IgD-negative memory B cell (primary cell): ENCODE measurements around the gene MS4A18. TPM values are rescaled to one million over a fixed set of nuclear protein-coding genes. Genes with fewer than 3 reads are reported as not detected.
"Not testable (repeated sequence)": the region's sequence is repeated elsewhere in the genome, so short reads cannot be mapped to it uniquely, and the experiment has no call there.

Experiments
- H3K27ac Mint-ChIP-seq, 3 donors: one replicate each; pipeline ENCODE4 v1.8.0; 2020 to 2022; ENCODE audit warnings: mild to moderate bottlenecking in 3 of 3, mixed read lengths in 3 of 3, moderate library complexity in 1 of 3
- H3K27me3 Mint-ChIP-seq: one replicate; pipeline ENCODE4 v1.8.0; 2021; ENCODE audit warnings: mixed read lengths
- H3K36me3 Mint-ChIP-seq: one replicate; pipeline ENCODE4 v1.8.0; 2020; ENCODE audit warnings: mild to moderate bottlenecking, mixed read lengths
- H3K4me1 Mint-ChIP-seq, 3 donors: one replicate each; pipeline ENCODE4 v1.8.0; 2020 to 2022; ENCODE audit warnings: mixed read lengths in 3 of 3, mild to moderate bottlenecking in 1 of 3
- H3K4me3 Mint-ChIP-seq, 4 donors: one replicate each; pipeline ENCODE4 v1.8.0; 2020 to 2022; ENCODE audit warnings: mild to moderate bottlenecking in 4 of 4, mixed read lengths in 4 of 4, moderate library complexity in 3 of 4
- H3K9me3 Mint-ChIP-seq, 3 donors: one replicate each; pipeline ENCODE4 v1.8.0; 2020 to 2021; ENCODE audit warnings: mixed read lengths in 3 of 3, mild to moderate bottlenecking in 1 of 3
- polyA plus RNA-seq: library from polyadenylated mRNA; unstranded; fragments of 300-500 nt; fragmentation: Illumina TruSeq; gene quantifications from one replicate; pipeline ENCODE4 v1.2.3, GENCODE V29; 2021

Gene MS4A18
- polyA plus RNA-seq, result not detected

GRCh38 chr11:60724420-60724819 lies at the start of gene MS4A18:
MS4A18 (plus strand) TSS chr11:60724720.
- H3K27me3 Mint-ChIP-seq, result peaks cover 18% of the 10 kb centered on the region
- no peaks in the 10 kb centered on the region for H3K9me3 Mint-ChIP-seq
- no peaks in the 10 kb centered on the region for H3K4me1 Mint-ChIP-seq
- H3K36me3 Mint-ChIP-seq, result no peaks in the 10 kb centered on the region
- H3K4me3 Mint-ChIP-seq, result peak within 1 kb of the TSS in 1 of 4 donors; percentile 51
- no peak within 1 kb of the TSS for H3K27ac Mint-ChIP-seq

GRCh38 chr11:60678231-60678630 lies 46.3 kb upstream of the MS4A18 start:
- not testable (repeated sequence) for H3K27ac Mint-ChIP-seq, H3K4me3 Mint-ChIP-seq, H3K4me1 Mint-ChIP-seq, H3K27me3 Mint-ChIP-seq, H3K36me3 Mint-ChIP-seq
- H3K9me3 Mint-ChIP-seq, result peaks cover 7 to 33% (median 16%) of the 10 kb centered on the region in 3 donors

- H3K9me3 Mint-ChIP-seq, result peaks cover 7 to 30% (median 16%) of the 10 kb centered on the region in 3 donors
- no peaks in the 10 kb centered on the region for H3K27me3 Mint-ChIP-seq
- no peak overlapping the region for H3K27ac Mint-ChIP-seq
- H3K36me3 Mint-ChIP-seq, result peaks cover 6% of the 10 kb centered on the region
- peaks cover 11 to 14% (median 12%) of the 10 kb centered on the region in 3 donors for H3K4me1 Mint-ChIP-seq
- H3K4me3 Mint-ChIP-seq, result no peak overlapping the region
These were observed 44.6 kb upstream of the MS4A18 start for GRCh38 chr11:60679879-60680278.

DNA sequence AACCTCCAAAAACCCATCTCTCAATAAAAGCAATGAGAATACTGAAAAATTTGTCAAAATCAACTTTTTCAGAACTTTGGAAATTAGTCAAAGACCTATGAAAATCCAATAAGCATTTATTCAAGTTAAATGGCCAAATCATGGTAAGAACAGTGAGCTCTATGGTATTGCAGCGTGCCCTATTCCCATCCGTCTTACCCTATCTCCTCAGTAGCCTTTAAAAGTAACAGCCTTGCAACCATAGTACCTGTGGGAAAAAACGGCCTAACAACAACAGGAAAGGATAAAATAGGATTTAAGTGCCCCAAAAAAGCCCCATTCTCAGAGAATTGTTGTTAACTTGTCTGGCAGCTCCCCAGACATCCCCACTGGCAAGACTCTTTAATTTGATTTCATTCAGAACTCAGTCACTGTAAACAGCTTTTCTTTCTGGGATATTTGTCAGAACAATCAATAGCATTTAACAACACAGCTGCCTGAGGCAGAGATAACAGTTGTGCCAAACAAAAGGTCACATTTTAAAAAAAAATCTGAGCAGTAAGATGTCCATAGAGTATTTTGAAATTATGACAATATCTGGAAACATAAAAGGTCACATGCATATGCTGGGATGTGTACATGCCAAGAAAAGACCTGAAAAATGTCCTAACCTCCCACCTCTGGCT lies 43.9 kb upstream of the MS4A18 start:
- peaks cover 7 to 30% (median 16%) of the 10 kb centered on the region in 3 donors for H3K9me3 Mint-ChIP-seq
- no peak overlapping the region for H3K27ac Mint-ChIP-seq
- peaks cover 6% of the 10 kb centered on the region for H3K36me3 Mint-ChIP-seq
- no peaks in the 10 kb centered on the region for H3K27me3 Mint-ChIP-seq
- H3K4me3 Mint-ChIP-seq, result no peak overlapping the region
- H3K4me1 Mint-ChIP-seq, result peaks cover 11 to 14% (median 12%) of the 10 kb centered on the region in 3 donors

GRCh38 chr11:60684541-60684848 lies 40.0 kb upstream of the MS4A18 start:
- not testable (repeated sequence) for H3K36me3 Mint-ChIP-seq, H3K9me3 Mint-ChIP-seq, H3K27me3 Mint-ChIP-seq
- Mint-ChIP-seq H3K4me1 (peaks cover 11 to 14% (median 12%) of the 10 kb centered on the region in 3 donors), H3K4me3 (peak overlapping the region in 2 of 4 donors; percentile 10 to 82), H3K27ac (peak overlapping the region; percentile 62 to 87 (median 65))

DNA sequence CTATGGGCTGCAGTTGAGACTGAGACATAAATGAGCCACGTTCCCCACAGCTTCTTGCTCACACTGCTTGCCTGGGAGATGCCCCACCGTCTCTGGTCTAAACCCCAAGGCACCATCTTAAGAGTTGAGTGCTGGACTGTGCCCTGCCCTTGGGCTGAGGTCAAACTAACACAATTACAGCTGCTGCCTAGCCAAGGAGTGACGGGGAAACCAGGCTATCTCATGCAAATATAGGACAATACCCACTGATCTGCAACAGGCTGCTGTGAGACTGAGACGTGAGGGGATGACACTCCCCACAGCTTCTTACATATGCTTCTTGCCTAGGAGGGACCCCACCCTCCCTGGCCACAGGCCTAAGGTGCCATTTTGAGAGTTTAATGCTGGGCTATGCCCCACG lies 32.9 kb upstream of the MS4A18 start:
- no peaks in the 10 kb centered on the region for H3K27me3 Mint-ChIP-seq
- peaks cover 0 to 10% (median 0%) of the 10 kb centered on the region in 3 donors for H3K9me3 Mint-ChIP-seq
- H3K27ac Mint-ChIP-seq, result no peak overlapping the region
- peaks cover 1% of the 10 kb centered on the region for H3K36me3 Mint-ChIP-seq
- H3K4me3 Mint-ChIP-seq, result no peak overlapping the region
- no peaks in the 10 kb centered on the region for H3K4me1 Mint-ChIP-seq

DNA sequence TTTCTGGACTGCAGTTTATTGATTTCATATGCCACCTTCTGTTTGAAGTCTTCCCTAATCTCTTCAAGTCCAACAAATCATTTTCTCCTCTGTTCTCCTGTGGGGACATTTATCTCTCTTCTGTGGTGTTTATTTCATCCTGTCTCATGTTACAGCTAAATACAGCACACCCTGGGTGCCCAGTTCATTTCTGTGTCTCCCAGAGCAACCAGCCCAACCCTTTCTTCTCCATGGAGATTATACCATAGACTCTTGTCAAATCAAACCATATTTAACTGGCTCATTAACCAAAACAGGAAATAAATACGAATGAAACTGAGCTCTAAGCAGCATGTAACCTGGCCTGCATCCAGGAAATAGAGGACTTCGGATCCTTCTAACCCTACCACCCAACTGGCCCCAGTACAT lies 25.2 kb upstream of the MS4A18 start, which contains the start of gene MS4A8:
Gene MS4A8, plus strand, starts transcription at position 329 of the 408 bp plus-strand sequence. CDS start 1,249 bp downstream, outside the sequence.
- Mint-ChIP-seq H3K9me3 (peaks cover 0 to 10% (median 0%) of the 10 kb centered on the region in 3 donors), H3K4me1 (no peaks in the 10 kb centered on the region), H3K27me3 (peaks cover 1% of the 10 kb centered on the region), H3K4me3 (no peak within 1 kb of the TSS), H3K27ac (no peak within 1 kb of the TSS), H3K36me3 (peaks cover 1% of the 10 kb centered on the region)

DNA sequence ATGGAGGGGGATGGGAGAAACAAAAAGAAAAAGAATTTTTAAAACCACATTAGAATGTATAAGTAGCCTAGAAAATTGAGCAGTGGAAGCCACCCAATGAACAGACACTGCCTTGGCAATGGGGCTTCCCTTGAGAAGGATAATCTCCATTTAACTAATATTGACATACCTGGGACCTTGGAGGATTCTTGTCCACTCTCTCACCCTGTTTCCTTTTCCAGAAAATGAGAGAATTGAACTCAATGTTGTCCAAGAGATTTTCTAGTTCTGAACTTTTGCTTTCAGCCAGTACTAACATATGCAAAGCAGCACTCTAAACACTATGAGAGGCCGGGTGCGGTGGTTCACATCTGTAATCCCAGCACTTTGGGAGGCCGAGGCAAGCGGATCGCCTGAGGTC lies 24.6 kb upstream of the MS4A18 start:
- H3K4me3 Mint-ChIP-seq, result no peak overlapping the region
- H3K4me1 Mint-ChIP-seq, result peaks cover 0 to 2% (median 0%) of the 10 kb centered on the region in 3 donors
- no peak overlapping the region for H3K27ac Mint-ChIP-seq
- peaks cover 1% of the 10 kb centered on the region for H3K27me3 Mint-ChIP-seq
- H3K9me3 Mint-ChIP-seq, result peaks cover 0 to 8% (median 0%) of the 10 kb centered on the region in 3 donors
- peaks cover 1% of the 10 kb centered on the region for H3K36me3 Mint-ChIP-seq

GRCh38 chr11:60700689-60701468 lies 23.6 kb upstream of the MS4A18 start:
- H3K9me3 Mint-ChIP-seq, result no peaks in the 10 kb centered on the region
- peaks cover 0 to 2% (median 0%) of the 10 kb centered on the region in 3 donors for H3K4me1 Mint-ChIP-seq
- no peaks in the 10 kb centered on the region for H3K36me3 Mint-ChIP-seq
- H3K27me3 Mint-ChIP-seq, result peaks cover 1% of the 10 kb centered on the region
- H3K27ac Mint-ChIP-seq, result no peak overlapping the region
- H3K4me3 Mint-ChIP-seq, result no peak overlapping the region

GRCh38 chr11:60701469-60701818 lies 23.1 kb upstream of the MS4A18 start:
- H3K9me3 Mint-ChIP-seq, result no peaks in the 10 kb centered on the region
- no peak overlapping the region for H3K4me3 Mint-ChIP-seq
- H3K4me1 Mint-ChIP-seq, result peaks cover 0 to 2% (median 0%) of the 10 kb centered on the region in 3 donors
- H3K27me3 Mint-ChIP-seq, result peaks cover 1% of the 10 kb centered on the region
- no peaks in the 10 kb centered on the region for H3K36me3 Mint-ChIP-seq
- H3K27ac Mint-ChIP-seq, result no peak overlapping the region

DNA sequence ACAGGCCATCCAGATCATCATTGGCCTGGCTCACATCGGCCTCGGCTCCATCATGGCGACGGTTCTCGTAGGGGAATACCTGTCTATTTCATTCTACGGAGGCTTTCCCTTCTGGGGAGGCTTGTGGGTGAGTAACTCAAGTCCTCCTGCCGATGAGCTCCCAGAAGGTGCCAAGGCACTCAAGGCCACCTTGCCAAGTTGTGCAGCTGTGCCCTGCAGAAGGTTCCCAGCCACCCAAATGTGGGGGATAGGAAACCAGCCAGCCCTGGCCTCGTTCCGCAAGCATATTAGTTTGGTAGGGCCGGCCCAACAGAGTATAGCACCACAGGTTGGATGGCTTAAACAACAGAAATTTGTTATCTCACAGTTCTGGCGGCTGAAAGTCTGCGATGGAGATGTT lies 21.1 kb upstream of the MS4A18 start:
- Mint-ChIP-seq H3K36me3 (no peaks in the 10 kb centered on the region), H3K4me1 (peaks cover 0 to 2% (median 0%) of the 10 kb centered on the region in 3 donors), H3K27ac (no peak overlapping the region), H3K9me3 (no peaks in the 10 kb centered on the region), H3K27me3 (peaks cover 6% of the 10 kb centered on the region), H3K4me3 (no peak overlapping the region)

GRCh38 chr11:60705895-60706294 lies 18.6 kb upstream of the MS4A18 start:
- H3K36me3 Mint-ChIP-seq, result no peaks in the 10 kb centered on the region
- peaks cover 0 to 2% (median 0%) of the 10 kb centered on the region in 3 donors for H3K4me1 Mint-ChIP-seq
- no peak overlapping the region for H3K4me3 Mint-ChIP-seq
- H3K27me3 Mint-ChIP-seq, result peaks cover 6% of the 10 kb centered on the region
- H3K27ac Mint-ChIP-seq, result no peak overlapping the region
- H3K9me3 Mint-ChIP-seq, result no peaks in the 10 kb centered on the region

DNA sequence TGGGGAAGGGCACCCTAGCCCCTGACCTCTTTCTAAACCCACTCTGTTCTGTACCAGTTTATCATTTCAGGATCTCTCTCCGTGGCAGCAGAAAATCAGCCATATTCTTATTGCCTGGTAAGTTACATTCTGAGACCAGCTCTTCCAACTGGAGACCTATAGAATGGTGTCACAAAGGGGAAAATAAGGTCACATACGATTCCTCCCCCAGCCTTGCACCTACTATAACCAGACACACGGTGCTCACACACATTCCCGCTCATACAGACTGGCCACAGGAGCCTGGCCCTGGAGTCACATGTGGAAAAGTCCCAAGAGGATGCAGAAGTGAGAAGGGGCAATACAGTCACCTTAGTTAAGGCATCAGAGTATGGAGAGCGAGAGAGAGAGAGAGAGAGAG lies 17.6 kb upstream of the MS4A18 start:
- Mint-ChIP-seq H3K9me3 (no peaks in the 10 kb centered on the region), H3K4me1 (peaks cover 0 to 2% (median 0%) of the 10 kb centered on the region in 3 donors), H3K27ac (no peak overlapping the region), H3K36me3 (no peaks in the 10 kb centered on the region), H3K27me3 (peaks cover 5% of the 10 kb centered on the region), H3K4me3 (no peak overlapping the region)

GRCh38 chr11:60710482-60710881 lies 14.0 kb upstream of the MS4A18 start:
- Mint-ChIP-seq H3K27ac (no peak overlapping the region), H3K4me3 (no peak overlapping the region), H3K36me3 (no peaks in the 10 kb centered on the region), H3K27me3 (peaks cover 8% of the 10 kb centered on the region), H3K4me1 (no peaks in the 10 kb centered on the region), H3K9me3 (no peaks in the 10 kb centered on the region)

DNA sequence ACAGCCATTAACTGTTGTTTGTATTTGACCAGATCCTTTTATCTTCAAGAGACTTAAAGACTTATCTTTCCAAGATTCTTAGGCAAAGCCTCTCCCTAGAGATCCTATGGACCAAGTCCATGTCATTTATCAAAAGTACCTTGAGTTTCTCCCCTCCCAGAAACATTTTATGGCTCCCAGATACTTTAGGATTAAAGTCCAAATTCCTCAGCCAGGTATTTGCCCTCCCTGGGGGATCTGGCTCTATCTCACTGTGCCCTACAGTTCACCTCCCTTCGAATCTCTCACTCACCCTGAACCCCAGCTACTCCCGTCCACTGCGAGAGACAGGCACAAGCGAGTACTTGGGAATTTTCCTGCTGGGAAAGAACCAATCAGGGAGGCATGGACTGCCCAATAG lies 13.2 kb upstream of the MS4A18 start:
- Mint-ChIP-seq H3K4me3 (no peak overlapping the region), H3K36me3 (no peaks in the 10 kb centered on the region), H3K27me3 (peaks cover 11% of the 10 kb centered on the region), H3K4me1 (no peaks in the 10 kb centered on the region), H3K27ac (no peak overlapping the region), H3K9me3 (no peaks in the 10 kb centered on the region)

- H3K36me3 Mint-ChIP-seq, H3K9me3 Mint-ChIP-seq, H3K27ac Mint-ChIP-seq, H3K4me1 Mint-ChIP-seq, H3K4me3 Mint-ChIP-seq: not testable (repeated sequence)
- H3K27me3 Mint-ChIP-seq, result peaks cover 10% of the 10 kb centered on the region
These were observed 11.1 kb upstream of the MS4A18 start for GRCh38 chr11:60713423-60713822.
